Subcutaneous adipose tissue (tissue), 4 donors: ENCODE data around the gene BORCS5. TPM values are rescaled to one million over a fixed set of nuclear protein-coding genes. Genes with fewer than 3 reads are reported as not detected.

Source experiments
- CTCF ChIP-seq: fragments of 450-650 bp; IDR thresholded peaks from one replicate; pipeline ENCODE4 v1.5.1; 2016; ENCODE audit warnings: low read depth, mild to moderate bottlenecking, control low read depth, antibody characterized with exemption, moderate library complexity
- total RNA-seq, 4 donors: library from RNA; depleted of rRNA; stranded (reverse); fragments of >200 nt; gene quantifications; one replicate each; pipeline ENCODE4 v1.1.0, GENCODE V29; 2016

BORCS5 gene
- total RNA-seq, 4 donors from 2014 or later, result 9.8 to 21.4 (median 14.6) TPM

DNA sequence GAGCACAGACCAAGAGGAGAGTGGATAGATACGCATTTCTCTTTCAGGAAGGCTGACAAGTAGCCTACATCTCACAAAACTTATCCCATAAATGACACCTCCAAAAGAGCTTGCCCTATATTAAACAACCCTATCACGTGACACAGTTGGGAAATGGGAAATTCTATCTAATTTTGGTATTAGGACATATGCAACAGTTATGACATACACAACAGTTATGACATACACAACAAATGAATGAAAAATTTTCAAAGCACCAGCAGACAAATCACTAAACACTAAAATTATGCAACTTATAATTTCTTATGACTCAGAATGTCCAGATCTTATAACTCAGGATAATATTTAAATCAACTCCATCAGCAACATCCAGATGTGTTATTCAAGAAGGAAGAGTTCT, 151.7 kb downstream of the BORCS5 start:
- TF ChIP-seq CTCF, result no peak

GRCh38 chr12:12510141-12510540, 153.3 kb downstream of the BORCS5 start:
- no peak for TF ChIP-seq CTCF

DNA sequence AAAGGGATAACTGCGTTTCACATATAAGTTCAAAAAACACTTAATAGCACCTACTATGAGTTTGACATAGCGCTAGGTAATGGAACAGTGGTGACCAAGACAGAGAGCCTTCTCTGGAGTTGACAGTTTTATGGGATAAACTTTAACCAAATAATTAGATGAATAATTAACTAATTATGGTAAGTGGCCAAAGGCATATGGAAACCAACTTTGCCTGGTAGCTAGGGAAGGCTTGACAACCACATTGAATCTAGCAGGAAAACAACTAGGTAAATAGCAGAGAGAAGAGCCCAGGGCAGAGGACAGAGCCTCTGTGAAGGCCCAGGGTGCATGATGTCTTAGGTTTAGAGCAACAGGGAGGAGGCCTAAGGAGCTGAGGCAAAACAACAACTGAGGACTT, 153.7 kb downstream of the BORCS5 start:
- no peak for TF ChIP-seq CTCF

- TF ChIP-seq CTCF, result no peak
Measured at GRCh38 chr12:12511021-12511783, 154.3 kb downstream of the BORCS5 start.

DNA sequence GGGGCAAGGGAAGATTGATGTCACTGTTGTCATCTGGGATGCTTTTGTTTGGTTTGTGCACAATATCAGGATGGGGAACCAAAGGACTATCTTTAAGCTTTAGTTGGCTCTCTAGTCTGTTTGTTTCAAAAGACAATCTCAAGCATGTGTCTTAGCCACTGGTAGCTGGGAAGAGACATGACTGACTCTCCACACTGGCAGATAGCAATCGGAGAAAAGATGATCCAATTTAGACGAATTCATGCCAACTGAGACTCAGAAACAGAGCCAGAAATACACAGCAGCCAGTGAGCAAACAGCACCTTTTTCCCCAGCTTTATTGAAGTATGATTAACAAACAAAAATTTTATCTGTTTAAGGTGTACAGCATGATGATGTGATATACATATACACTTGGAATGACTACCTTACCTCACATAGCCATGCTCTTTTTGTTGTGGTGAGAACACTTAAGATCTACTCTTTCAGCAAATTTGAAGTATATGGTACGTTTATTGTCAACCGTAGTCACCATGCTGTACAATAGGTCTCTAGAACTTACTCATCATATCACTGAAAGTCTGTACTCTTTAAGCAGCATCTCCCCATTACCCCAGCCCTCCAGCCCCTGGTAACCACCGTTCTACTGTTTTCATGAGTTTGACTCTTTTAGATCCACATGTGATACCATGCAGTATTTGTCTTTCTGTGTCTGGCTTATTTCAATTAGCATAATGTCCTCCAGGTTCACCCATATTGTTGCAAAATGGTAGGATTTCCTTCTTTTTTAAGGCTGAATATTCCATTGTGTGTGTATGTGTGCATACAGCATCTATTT, 155.2 kb downstream of the BORCS5 start:
- no peak for TF ChIP-seq CTCF

DNA sequence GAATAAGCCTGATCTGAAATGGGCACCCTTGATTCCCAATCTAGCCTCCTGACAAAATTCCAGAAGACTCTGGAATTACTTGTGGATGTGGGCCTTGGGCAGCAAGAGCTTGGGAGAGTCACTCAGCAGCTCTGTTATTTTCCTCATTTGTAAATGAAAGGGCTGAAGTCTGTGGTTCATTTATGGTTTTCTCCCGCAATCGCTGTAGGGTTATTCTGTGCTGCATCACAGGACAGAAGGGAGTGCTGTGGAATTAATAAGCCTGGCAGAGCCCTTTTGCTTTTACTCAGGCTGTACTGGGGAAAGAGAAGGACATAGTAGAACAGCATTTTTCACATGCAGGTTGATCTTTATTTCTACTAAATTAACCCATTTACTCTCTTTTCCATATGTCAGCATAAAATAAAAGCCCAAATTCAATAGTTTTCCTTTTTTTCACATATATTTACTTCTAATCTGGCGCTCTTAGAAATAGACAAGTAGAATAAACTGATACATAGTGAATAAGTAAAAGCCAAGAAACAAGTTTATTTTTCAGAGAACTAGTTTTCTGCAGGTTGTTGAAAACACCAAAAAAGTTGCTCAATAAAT, 156.6 kb downstream of the BORCS5 start:
- no peak for TF ChIP-seq CTCF

GRCh38 chr12:12518464-12518845, 161.6 kb downstream of the BORCS5 start:
- no peak for TF ChIP-seq CTCF
